ENCODE measurements around the gene TMEM247.

DNA sequence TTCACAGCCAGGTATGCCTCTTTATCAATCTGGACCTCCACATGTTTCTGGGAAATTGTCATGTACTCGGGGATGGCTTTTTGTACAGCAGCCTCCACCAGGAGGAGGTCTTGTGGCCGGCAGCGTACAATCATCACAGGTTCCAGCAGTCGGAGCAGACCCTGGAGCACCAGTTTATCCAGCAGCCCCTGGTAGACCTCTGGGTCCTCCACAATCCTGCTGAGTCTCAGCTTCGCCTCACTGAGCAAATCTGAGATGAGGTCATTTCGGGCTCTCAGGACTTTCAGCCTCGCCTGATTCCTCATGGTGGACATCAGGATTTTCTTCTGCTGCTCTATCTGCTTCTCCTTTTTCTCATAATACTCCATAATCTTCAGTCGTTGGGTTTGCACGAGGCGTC lies 32.8 kb downstream of the TMEM247 start:
- TF ChIP-seq, protein P1, sequence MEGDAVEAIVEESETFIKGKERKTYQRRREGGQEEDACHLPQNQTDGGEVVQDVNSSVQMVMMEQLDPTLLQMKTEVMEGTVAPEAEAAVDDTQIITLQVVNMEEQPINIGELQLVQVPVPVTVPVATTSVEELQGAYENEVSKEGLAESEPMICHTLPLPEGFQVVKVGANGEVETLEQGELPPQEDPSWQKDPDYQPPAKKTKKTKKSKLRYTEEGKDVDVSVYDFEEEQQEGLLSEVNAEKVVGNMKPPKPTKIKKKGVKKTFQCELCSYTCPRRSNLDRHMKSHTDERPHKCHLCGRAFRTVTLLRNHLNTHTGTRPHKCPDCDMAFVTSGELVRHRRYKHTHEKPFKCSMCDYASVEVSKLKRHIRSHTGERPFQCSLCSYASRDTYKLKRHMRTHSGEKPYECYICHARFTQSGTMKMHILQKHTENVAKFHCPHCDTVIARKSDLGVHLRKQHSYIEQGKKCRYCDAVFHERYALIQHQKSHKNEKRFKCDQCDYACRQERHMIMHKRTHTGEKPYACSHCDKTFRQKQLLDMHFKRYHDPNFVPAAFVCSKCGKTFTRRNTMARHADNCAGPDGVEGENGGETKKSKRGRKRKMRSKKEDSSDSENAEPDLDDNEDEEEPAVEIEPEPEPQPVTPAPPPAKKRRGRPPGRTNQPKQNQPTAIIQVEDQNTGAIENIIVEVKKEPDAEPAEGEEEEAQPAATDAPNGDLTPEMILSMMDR (conservative IDR thresholded peaks at IDR 0.05 in 1 of 2, IDR thresholded peaks at IDR 0.05 in 1 of 2; ENCODE audit: low read depth in 1 of 2, low read length in 2 of 2), result no peak
- no peak for TF ChIP-seq EZH2 (IDR thresholded peaks at IDR 0.05; ENCODE audit: low read length, missing control alignments)
